Stimulated activated CD4-positive, alpha-beta T cell treated with anti-CD3 and anti-CD28 coated beads, Interleukin-4, amount 100 ng/mL, for 24 hours (primary cell): ENCODE measurements around the gene CCDC7.
"Not testable (repeated sequence)": the region's sequence is repeated elsewhere in the genome, so short reads cannot be mapped to it uniquely, and the experiment has no call there.

Experiments used
- DNase-seq: peaks from one replicate; pipeline ENCODE4 v3.0.0-alpha.2; 2020

Gene CCDC7

DNA sequence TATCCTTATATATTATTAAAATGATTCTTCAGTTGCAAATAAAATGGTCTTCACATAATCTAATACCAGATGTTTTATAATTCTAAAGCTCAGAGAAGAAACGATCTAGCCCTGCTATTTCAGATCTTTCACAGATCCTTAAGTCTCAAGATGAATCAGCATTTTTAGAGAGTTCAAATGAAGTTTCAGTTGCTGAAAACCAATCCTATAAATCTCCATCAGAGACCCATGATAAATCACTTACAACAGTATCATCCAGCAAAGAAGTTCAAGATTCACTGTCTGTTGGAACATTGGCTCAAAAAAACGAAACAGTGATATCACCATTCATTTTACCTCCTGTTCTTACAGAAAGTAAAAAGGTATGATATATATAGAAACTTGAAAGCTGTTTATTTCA, 137.0 kb downstream of the CCDC7 start:
- no peak for DNase-seq

DNA sequence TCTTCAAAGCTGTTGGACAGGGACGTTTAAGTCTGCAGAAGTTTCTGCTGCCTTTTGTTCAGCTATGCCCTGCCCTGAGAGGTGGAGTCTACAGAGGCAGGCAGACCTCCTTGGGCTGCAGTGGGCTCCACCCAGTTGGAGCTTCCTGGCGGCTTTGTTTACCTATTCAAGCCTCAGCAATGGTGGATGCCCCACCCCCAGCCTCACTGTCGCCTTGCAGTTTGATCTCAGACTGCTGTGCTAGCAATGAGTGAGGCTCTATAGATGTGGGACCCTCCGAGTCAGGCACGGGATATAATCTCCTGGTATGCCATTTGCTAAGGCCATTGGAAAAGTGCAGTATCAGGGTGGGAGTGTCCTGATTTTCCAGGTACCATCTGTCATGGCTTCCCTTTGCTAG, 152.1 kb downstream of the CCDC7 start:
- DNase-seq: not testable (repeated sequence)

DNA sequence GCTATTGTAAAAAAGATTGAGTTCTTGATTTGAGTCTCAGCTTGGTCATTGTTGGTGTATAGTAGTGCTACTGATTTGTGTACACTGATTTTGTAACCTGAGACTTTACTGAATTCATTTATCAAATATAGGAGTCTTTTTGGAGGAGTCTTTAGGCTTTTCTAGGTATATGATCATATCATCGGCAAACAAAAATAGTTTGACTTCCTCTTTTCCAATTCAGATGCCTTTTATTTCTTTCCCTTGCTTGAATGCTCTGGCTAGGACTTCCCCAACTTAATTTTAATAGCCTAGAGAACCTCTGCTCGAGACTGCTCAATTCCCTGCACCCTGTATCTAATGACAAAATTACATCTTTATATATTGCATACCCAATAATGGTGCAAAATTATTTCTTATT, 154.4 kb downstream of the CCDC7 start:
- DNase-seq: no peak

GRCh38 chr10:32601562-32601961, 155.6 kb downstream of the CCDC7 start:
- DNase-seq: not testable (repeated sequence)

DNA sequence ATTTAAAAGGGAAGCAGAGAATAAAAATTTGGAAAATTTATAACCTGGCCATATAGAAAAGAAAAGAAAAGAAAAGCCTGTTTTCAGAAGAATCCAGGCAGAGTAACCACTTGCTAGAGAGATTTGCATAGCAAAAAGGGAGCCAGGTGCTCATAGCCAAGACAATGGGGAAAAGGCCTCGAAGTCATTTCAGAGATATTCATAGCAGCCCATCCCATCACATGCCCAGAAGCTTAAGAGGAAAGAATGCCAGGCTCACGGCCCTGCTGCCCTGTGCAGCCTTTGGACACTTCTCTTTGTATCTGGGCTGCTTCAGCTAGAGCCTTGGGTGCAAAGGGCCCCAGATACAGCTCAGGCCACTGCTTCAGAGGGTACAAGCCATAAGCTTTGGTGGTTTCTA, 159.8 kb downstream of the CCDC7 start:
- no peak for DNase-seq

- not testable (repeated sequence) for DNase-seq
Observed at GRCh38 chr10:32610543-32610942, 164.6 kb downstream of the CCDC7 start.

GRCh38 chr10:32616438-32616837, 170.5 kb downstream of the CCDC7 start:
- DNase-seq: no peak

GRCh38 chr10:32618482-32618881, 172.5 kb downstream of the CCDC7 start:
- DNase-seq: no peak

DNA sequence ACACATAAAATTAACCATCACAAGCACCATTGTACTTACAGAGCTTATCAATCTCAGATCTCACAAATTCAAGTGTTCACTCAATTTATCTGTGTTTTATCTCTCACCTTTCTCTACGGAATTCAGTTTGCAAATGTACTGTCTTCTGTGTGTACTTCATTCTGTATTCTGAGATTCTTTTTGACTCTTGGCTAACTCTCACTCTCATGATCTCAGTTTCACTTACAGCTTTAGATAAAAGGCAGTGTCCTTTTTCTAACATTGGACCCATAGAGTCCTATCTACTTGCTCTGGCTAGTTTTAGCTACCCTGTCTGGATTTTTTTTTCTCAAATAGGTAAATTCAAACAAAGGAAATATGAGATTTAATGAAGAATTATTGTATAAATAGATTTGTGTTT, 176.0 kb downstream of the CCDC7 start:
- DNase-seq: no peak

GRCh38 chr10:32622409-32622808, 176.5 kb downstream of the CCDC7 start:
- DNase-seq: no peak

DNA sequence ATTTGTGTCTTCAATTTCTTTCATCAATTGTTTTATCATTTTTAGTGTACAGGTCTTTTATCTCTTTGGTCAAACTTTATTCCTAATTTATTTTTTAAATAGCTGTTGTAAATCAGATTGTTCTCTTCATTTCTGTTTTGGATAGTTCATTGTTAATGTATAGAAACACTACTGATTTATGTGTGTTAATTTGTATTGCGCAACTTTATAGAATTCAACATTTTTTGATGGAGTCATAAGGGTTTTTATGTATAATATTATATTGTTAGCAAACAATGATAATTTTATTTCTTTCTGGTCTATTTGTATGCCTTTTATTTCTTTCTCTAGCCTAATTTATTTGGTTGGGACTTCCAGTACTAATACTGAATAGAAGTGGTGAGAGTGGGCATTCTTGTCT, 181.2 kb downstream of the CCDC7 start:
- no peak for DNase-seq

- no peak for DNase-seq
Observed at GRCh38 chr10:32629910-32630309, 184.0 kb downstream of the CCDC7 start.

GRCh38 chr10:32646535-32646934, 200.6 kb downstream of the CCDC7 start:
- no peak for DNase-seq

DNA sequence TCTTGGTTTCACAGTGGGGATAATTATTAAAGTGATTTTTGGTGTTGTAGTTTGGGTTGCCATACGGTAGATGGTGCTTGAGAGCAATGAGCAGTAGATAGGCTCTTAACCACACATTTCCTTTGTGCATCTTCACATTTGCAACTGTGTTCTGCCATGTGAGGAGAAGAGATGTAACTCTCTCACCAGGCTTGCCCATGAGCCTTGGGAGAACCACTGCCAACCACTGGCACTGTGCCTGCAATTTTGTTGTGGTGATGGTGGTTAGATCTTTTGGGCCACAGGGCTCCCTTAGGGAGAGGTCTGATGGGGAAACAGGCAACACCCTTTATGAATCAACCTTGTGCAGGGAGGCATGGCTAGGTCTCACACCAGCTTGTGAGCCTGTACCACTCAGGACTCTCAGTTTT, 204.3 kb downstream of the CCDC7 start:
- DNase-seq: no peak

- not testable (repeated sequence) for DNase-seq
Observed at GRCh38 chr10:32657430-32657829, 211.5 kb downstream of the CCDC7 start.

DNA sequence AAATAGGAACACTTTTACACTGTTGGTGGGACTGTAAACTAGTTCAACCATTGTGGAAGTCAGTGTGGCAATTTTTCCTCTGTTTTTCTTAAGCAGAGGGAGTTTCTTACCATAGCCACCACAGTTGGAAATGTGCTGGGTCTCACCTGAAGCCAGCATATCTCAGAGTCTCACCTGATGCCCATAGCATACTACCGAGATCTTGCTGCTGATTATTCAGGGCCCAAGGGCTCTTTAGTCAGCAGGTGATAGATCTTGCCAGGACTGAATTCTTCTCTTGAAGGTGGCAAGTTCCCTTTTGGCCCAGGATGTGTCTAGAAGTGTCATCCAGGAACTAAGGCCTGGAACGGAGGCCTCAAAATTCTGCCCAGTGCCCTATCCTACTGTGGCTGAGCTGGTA, 215.4 kb downstream of the CCDC7 start:
- DNase-seq: no peak

DNA sequence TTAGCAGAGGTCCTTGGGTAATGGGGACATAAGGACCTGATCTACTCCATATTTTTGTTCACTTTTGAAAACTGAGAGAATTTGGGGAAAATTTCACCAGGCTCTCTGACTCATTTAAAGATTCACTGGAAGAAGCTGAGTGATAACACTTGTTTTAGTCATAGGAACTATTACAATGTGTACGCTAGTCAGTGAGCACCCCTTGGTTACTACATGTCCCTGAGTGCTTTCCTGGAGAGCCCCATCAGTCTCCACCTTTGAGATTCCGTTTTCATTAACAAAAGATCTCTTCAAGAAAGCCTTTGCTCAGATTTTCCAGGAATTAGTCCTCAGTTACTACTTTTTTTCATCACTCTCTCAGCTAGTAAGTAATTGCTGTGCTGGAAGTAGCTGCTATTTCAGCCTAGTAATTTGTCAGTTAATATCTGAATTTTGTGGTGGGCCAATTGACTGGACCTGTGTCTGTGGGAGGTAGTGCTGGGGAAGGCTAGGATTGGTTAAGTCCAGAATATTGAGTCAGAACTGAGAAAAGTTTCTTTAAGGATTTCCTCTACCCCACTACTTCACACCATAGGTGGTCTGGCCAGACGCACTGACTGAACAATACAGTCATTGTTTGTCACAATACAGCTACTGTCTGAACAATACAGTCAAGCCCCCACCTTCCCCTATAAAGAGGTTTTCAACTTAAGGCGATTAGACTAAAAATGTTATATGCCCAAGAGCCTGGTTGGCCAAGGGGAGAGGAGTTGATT, 235.0 kb downstream of the CCDC7 start:
- no peak for DNase-seq

GRCh38 chr10:32684291-32684690, 238.4 kb downstream of the CCDC7 start:
- DNase-seq: no peak

DNA sequence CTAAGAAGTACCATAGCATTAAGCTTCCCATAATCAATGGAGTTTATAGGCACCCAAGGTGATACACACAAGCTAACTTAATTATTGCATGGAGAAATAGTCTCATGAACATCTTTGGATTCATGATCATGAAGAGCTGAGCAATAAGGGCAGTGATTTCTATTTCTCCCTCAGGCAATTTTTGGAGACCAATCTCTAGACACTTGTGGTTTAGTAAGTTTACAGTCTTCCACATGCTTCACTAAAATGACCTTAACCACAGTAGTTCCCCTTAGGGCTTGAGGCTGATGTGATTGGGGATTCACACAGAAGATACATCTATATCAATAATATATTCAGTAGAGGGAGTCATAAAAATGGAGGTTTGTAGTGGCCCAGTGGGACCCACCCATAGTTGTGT, 241.2 kb downstream of the CCDC7 start:
- no peak for DNase-seq

GRCh38 chr10:32687546-32687945, 241.6 kb downstream of the CCDC7 start:
- DNase-seq: no peak

- no peak for DNase-seq
Observed at GRCh38 chr10:32692174-32692573, 246.2 kb downstream of the CCDC7 start.

DNA sequence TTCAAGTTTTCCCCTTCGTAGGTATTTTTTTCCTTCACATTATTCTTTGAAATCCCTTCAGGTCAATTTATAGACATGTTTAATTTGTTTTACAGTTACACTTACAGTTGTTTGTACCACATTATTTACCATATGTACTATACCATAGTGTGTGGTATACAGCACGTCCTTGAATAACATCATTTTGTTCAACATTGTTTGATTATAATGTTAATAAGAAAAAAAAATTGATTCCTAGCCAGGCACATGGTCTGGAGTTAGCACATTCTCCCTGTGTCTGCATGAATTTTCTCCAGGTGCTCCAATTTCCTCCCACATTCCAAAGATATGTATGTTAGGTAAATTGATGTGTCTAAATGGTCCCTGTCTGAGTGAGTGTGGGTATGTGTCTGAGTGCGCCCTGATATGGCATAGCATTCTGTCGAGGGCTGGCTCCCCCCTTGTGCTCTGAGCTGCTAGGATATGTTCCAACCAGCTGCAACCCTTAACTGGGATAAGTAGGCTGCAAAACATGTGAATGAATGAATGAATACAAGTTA, 247.6 kb downstream of the CCDC7 start:
- DNase-seq: no peak

GRCh38 chr10:32699683-32700082, 253.7 kb downstream of the CCDC7 start:
- DNase-seq: not testable (repeated sequence)

- no peak for DNase-seq
Observed at GRCh38 chr10:32713560-32713959, 267.6 kb downstream of the CCDC7 start.

- DNase-seq: no peak
Observed at GRCh38 chr10:32731527-32731926, 285.6 kb downstream of the CCDC7 start.
